Activated T-cell treated with anti-CD3 and anti-CD28 coated beads, Interleukin-2, amount 50 U/mL, for 72 hours (primary cell): ENCODE measurements around the gene RAB4A. TPM values are rescaled to one million over a fixed set of nuclear protein-coding genes. Genes with fewer than 3 reads are reported as not detected.
A peak's percentile ranks its signal among the peaks of the same experiment; 100 is the strongest.
"Not testable (repeated sequence)": the region's sequence is repeated elsewhere in the genome, so short reads cannot be mapped to it uniquely, and the experiment has no call there.

Source experiments
- ATAC-seq, 2 donors: fragments of 150-1000 bp; cut with Tn5 transposase; replicated peaks in 1 of 2; 2 replicates each; pipeline ENCODE4 v1.10.0; 2021; ENCODE audit warnings: moderate library complexity in 2 of 2, mild to moderate bottlenecking in 1 of 2
- DNase-seq, 2 donors: peaks; one replicate each; pipeline ENCODE4 v3.0.0; 2021 to 2022; ENCODE audit warnings: mixed read lengths in 1 of 2
- H3K27ac Mint-ChIP-seq: one replicate; pipeline ENCODE4 v1.8.0; 2022; ENCODE audit warnings: mild to moderate bottlenecking, moderate library complexity, mixed read lengths
- H3K27me3 Mint-ChIP-seq: one replicate; pipeline ENCODE4 v1.8.0; 2022; ENCODE audit warnings: low read depth, mixed read lengths
- H3K36me3 Mint-ChIP-seq, 2 donors: one replicate each; pipeline ENCODE4 v1.8.0; 2022; ENCODE audit warnings: mixed read lengths in 2 of 2, mild to moderate bottlenecking in 1 of 2; ENCODE audit not compliant: insufficient read depth in 2 of 2
- H3K4me1 Mint-ChIP-seq: one replicate; pipeline ENCODE4 v1.8.0; 2022; ENCODE audit warnings: low read depth, mixed read lengths
- H3K4me3 Mint-ChIP-seq, 2 donors: one replicate each; pipeline ENCODE4 v1.8.0; 2022; ENCODE audit warnings: mild to moderate bottlenecking in 2 of 2, mixed read lengths in 2 of 2, moderate library complexity in 2 of 2
- H3K9me3 Mint-ChIP-seq, 2 donors: one replicate each; pipeline ENCODE4 v1.8.0; 2022; ENCODE audit warnings: mixed read lengths in 2 of 2
- total RNA-seq, 2 donors: library from RNA; stranded (reverse); gene quantifications; one replicate each; pipeline ENCODE4 v1.2.3, GENCODE V29; 2022

Gene RAB4A
- total RNA-seq, 2 donors from 2014 or later, result 31.7 to 32.3 TPM

DNA sequence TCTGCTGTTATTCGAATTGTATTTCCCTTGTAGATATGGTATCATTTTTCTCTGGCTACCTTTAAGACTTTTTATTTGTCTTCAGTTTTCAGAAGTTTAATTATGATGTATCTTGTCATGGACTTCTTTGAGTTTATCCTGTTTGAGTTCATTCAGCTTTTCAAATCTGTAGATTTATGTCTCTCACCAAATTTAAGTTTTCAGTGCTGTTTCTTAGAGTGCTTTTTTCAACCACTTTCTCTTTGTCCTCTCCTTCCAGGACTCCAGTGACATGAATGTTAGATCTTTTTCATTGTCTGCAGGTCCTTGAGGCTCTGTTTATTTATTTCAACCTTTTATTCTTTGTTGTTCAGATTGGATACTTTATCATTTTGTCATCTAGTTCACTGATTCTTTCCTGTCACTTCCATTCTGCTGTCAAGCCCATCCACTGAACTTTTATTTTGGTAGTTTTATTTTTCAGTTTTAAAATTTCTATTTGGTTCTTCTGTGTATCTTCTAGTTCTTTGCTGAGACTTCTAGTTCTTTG lies 11.4 kb downstream of the RAB4A start:
- no peak for ATAC-seq
- peaks cover 5% of the 10 kb centered on the region in 2 donors for H3K36me3 Mint-ChIP-seq
- H3K27me3 Mint-ChIP-seq, result no peaks in the 10 kb centered on the region
- H3K4me1 Mint-ChIP-seq, result peaks cover 54% of the 10 kb centered on the region
- no peak overlapping the region for H3K27ac Mint-ChIP-seq
- no peak for DNase-seq
- no peaks in the 10 kb centered on the region for H3K9me3 Mint-ChIP-seq
- H3K4me3 Mint-ChIP-seq, result peak overlapping the region in 1 of 2 donors; percentile 36

GRCh38 chr1:229283183-229283611 lies 12.3 kb downstream of the RAB4A start:
- DNase-seq, result no peak
- H3K27ac Mint-ChIP-seq, result no peak overlapping the region
- H3K27me3 Mint-ChIP-seq, result no peaks in the 10 kb centered on the region
- peaks cover 54% of the 10 kb centered on the region for H3K4me1 Mint-ChIP-seq
- H3K36me3 Mint-ChIP-seq, result peaks cover 5% of the 10 kb centered on the region in 2 donors
- no peaks in the 10 kb centered on the region for H3K9me3 Mint-ChIP-seq
- ATAC-seq, result no peak
- H3K4me3 Mint-ChIP-seq, result no peak overlapping the region

- Mint-ChIP-seq H3K36me3 (peaks cover 5% of the 10 kb centered on the region in 2 donors), H3K9me3 (no peaks in the 10 kb centered on the region), H3K27me3 (no peaks in the 10 kb centered on the region), H3K27ac (no peak overlapping the region), H3K4me3 (no peak overlapping the region), H3K4me1 (peaks cover 54% of the 10 kb centered on the region)
- DNase-seq, result no peak
- no peak for ATAC-seq
Measured at GRCh38 chr1:229284887-229285286, 14.0 kb downstream of the RAB4A start.

GRCh38 chr1:229285440-229285839 lies 14.5 kb downstream of the RAB4A start:
- Mint-ChIP-seq H3K9me3 (no peaks in the 10 kb centered on the region), H3K4me3 (peak overlapping the region; percentile 18 to 48)
- ATAC-seq, result no peak

GRCh38 chr1:229286099-229286766 lies 15.3 kb downstream of the RAB4A start:
- ATAC-seq (peak; percentile 29 to 51), DNase-seq (no peak)
- H3K4me1 Mint-ChIP-seq, result peaks cover 43% of the 10 kb centered on the region
- peak overlapping the region in 1 of 2 donors; percentile 56 for H3K4me3 Mint-ChIP-seq
- H3K27me3 Mint-ChIP-seq, result no peaks in the 10 kb centered on the region
- H3K9me3 Mint-ChIP-seq, result peaks cover 0 to 1% of the 10 kb centered on the region in 2 donors
- peaks cover 9 to 12% of the 10 kb centered on the region in 2 donors for H3K36me3 Mint-ChIP-seq
- H3K27ac Mint-ChIP-seq, result peak overlapping the region; percentile 72

More at GRCh38 chr1:229285440-229285839, 14.5 kb downstream of the RAB4A start:
- peaks cover 5 to 6% of the 10 kb centered on the region in 2 donors for H3K36me3 Mint-ChIP-seq
- no peak for DNase-seq
- H3K27me3 Mint-ChIP-seq, result no peaks in the 10 kb centered on the region
- H3K27ac Mint-ChIP-seq, result no peak overlapping the region
- peaks cover 50% of the 10 kb centered on the region for H3K4me1 Mint-ChIP-seq

GRCh38 chr1:229287267-229287666 lies 16.4 kb downstream of the RAB4A start:
- Mint-ChIP-seq H3K27ac (no peak overlapping the region), H3K4me1 (peaks cover 33% of the 10 kb centered on the region), H3K9me3 (peaks cover 0 to 4% of the 10 kb centered on the region in 2 donors), H3K4me3 (no peak overlapping the region), H3K27me3 (no peaks in the 10 kb centered on the region), H3K36me3 (peaks cover 9 to 17% of the 10 kb centered on the region in 2 donors)
- DNase-seq, result no peak
- no peak for ATAC-seq

- DNase-seq (no peak), ATAC-seq (no peak)
- Mint-ChIP-seq H3K27ac (no peak overlapping the region), H3K36me3 (peaks cover 5 to 11% of the 10 kb centered on the region in 2 donors), H3K4me3 (no peak overlapping the region), H3K27me3 (no peaks in the 10 kb centered on the region), H3K9me3 (peaks cover 0 to 4% of the 10 kb centered on the region in 2 donors), H3K4me1 (peaks cover 23% of the 10 kb centered on the region)
Measured at GRCh38 chr1:229288516-229288915, 17.6 kb downstream of the RAB4A start.

- not testable (repeated sequence) for DNase-seq, H3K27me3 Mint-ChIP-seq, H3K4me1 Mint-ChIP-seq, H3K9me3 Mint-ChIP-seq, H3K27ac Mint-ChIP-seq, ATAC-seq, H3K4me3 Mint-ChIP-seq
- peaks cover 5 to 11% of the 10 kb centered on the region in 2 donors for H3K36me3 Mint-ChIP-seq
Measured at GRCh38 chr1:229291686-229292085, 20.8 kb downstream of the RAB4A start.

DNA sequence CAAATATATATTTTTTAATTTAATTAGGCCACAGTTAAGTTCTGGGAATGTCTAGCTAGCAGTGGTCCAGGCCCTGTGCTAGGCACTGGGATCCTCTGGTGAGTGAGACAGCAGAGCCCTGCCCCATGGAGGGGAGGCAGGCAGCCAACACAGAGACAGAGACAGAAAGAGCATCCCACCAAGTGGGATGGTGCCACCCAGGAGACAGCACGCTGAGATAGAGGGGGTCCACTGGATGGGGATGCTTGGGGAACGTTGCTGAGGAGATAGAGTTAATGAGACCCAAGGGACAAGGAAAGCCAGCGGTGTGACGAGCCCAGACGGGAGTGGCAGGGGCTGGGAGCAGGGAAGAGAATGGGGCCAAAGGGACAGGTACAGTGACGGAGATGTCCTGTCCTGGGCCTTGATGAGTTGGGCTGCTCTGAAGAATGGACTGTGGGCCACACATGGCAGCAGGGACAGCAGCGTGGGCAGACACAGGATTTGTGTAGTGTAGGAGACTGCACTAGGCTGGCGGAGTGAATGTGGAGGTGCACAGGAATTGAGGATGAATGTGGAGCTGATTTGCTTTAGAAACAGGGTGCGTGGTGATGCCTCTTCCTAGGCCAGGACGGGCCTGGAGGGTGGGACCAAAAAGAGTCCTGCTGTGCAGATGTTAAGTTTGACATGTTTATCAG lies 22.8 kb downstream of the RAB4A start:
- Mint-ChIP-seq H3K27ac (no peak overlapping the region), H3K4me3 (no peak overlapping the region), H3K36me3 (peaks cover 5 to 11% of the 10 kb centered on the region in 2 donors), H3K27me3 (no peaks in the 10 kb centered on the region), H3K9me3 (peaks cover 0 to 4% of the 10 kb centered on the region in 2 donors), H3K4me1 (no peaks in the 10 kb centered on the region)
- DNase-seq (no peak), ATAC-seq (no peak)

GRCh38 chr1:229295745-229296144 lies 24.8 kb downstream of the RAB4A start:
- peaks cover 0 to 4% of the 10 kb centered on the region in 2 donors for H3K9me3 Mint-ChIP-seq

GRCh38 chr1:229296541-229296941 lies 25.6 kb downstream of the RAB4A start:
- H3K9me3 Mint-ChIP-seq, result no peaks in the 10 kb centered on the region
- no peak for DNase-seq
- no peaks in the 10 kb centered on the region for H3K27me3 Mint-ChIP-seq
- no peak overlapping the region for H3K27ac Mint-ChIP-seq
- ATAC-seq, result no peak
- peaks cover 4 to 10% of the 10 kb centered on the region in 2 donors for H3K36me3 Mint-ChIP-seq
- no peaks in the 10 kb centered on the region for H3K4me1 Mint-ChIP-seq
- H3K4me3 Mint-ChIP-seq, result no peak overlapping the region

More at GRCh38 chr1:229295745-229296144, 24.8 kb downstream of the RAB4A start:
- no peak for DNase-seq
- Mint-ChIP-seq H3K27ac (no peak overlapping the region), H3K4me1 (no peaks in the 10 kb centered on the region), H3K4me3 (no peak overlapping the region), H3K36me3 (peaks cover 8 to 17% of the 10 kb centered on the region in 2 donors), H3K27me3 (no peaks in the 10 kb centered on the region)
- no peak for ATAC-seq

DNA sequence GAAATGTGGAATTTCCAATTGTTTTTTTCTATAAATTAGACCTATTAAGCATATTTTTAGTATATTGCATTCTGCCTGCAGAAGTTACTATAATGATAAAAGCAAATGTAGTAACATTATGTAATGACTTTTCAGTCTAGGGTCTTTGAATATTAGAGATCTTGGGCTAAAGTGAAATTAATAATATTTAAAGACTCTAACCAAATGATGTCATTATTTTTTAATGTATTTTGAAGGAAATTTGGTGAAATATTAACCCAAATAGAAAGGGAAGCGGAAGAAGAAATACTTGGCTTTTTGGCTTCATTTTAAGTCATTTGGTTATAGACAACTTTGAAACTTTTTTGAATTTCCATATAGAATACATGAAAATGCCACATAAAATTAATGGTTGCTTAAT lies 26.8 kb downstream of the RAB4A start:
- Mint-ChIP-seq H3K27me3 (no peaks in the 10 kb centered on the region), H3K9me3 (no peaks in the 10 kb centered on the region), H3K27ac (no peak overlapping the region), H3K4me3 (no peak overlapping the region), H3K36me3 (peaks cover 4 to 9% of the 10 kb centered on the region in 2 donors), H3K4me1 (no peaks in the 10 kb centered on the region)
- ATAC-seq (no peak), DNase-seq (no peak)

GRCh38 chr1:229298420-229298819 lies 27.5 kb downstream of the RAB4A start:
- DNase-seq (no peak), ATAC-seq (no peak)
- Mint-ChIP-seq H3K36me3 (peaks cover 4 to 9% of the 10 kb centered on the region in 2 donors), H3K9me3 (no peaks in the 10 kb centered on the region), H3K27me3 (no peaks in the 10 kb centered on the region), H3K27ac (no peak overlapping the region), H3K4me1 (peaks cover 5% of the 10 kb centered on the region), H3K4me3 (no peak overlapping the region)
